Germinal center (tissue), 1 donor: Measurements from ENCODE around the gene CPTP.
A peak's percentile ranks its signal among the peaks of the same experiment; 100 is the strongest.

Experiments
- DNase-seq: peaks from one replicate; pipeline ENCODE4 v3.0.0; 2012; ENCODE audit warnings: mixed read lengths, low spot score

The CPTP gene

DNA sequence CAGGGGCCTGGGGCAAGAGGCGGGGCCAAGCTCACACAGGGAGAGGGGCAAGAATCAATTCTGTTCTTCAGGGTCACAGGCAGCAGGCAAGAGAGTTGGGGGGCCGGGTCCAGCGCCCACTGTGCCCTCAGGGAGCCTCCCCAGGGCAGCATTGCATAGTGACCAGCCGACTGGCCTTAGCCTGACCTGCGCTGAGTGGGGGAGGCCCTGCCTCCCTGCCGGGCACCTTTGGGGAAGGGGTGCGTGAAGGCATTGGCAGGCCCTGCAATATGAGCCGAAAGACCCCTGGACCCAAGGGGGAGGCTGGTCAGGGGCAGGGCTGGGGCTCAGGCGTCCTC, 32.2 kb upstream of the CPTP start:
- no peak for DNase-seq

DNA sequence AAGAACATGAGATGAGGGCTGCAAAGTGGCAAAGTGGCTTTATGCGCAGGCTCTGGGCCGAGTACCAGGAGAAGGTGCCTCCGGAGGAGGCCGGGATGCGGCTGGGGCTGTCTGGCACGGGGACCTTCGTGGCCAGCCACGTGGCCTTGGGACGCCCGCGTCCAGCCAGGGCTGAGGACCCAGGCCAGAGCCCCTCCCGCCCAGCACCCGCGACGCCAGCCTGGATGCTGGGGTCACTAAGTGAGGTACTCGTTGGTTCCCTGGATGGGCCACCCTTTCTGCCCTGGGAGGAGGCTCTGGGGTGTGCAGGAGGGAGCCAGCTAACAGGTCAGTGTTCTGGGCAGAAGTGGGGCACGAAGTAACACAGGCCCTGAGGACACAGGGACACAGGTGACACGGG, 31.8 kb upstream of the CPTP start:
- no peak for DNase-seq

DNA sequence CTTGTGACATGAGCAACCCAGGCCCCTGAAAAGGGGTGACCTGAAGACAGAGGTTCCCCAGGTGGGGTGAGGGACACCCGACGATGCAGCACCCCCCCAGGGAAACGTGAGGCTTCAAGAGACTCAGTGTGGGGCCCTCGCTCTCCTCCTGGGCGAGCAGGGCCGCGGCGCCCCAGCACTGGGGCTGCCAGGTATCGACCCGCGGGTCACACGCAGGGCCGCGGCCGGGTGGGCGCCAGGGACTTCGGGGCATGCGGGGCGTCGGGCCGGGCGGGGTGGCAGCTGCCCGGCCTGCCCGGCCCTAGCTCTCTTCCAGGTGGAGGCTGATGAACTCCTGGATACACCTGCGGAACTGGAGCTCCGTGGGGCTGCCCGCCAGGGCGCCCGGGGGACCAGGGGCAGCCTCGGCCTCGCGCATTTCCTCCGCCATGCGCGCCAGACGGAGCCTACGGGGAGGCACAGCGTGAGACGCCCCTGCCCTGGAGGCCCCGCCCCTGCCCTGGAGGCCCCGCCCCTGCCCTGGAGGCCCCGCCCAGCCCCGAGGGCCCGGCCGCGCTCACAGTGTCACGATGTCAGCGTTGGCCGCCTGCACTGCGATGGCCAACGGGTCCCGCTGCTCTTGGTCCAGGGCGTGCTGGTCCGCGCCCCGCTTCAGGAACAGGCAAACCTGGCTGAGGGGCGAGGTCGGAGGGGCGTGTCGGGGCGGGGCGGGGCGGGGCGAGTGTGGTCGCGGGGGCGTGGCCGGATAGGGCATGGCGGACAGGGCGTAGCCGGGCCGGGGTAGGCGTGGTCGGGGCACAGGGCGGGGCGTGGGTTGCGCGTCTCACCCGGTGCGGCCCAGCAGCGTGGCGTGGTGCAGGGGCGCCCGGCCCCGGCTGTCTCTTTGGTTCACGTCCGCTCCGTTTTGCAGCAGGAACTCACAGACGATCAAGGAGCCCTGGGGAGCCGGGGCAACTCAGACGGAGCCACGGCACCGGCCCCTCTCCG, 31.0 kb upstream of the CPTP start:
- DNase-seq, result no peak

DNA sequence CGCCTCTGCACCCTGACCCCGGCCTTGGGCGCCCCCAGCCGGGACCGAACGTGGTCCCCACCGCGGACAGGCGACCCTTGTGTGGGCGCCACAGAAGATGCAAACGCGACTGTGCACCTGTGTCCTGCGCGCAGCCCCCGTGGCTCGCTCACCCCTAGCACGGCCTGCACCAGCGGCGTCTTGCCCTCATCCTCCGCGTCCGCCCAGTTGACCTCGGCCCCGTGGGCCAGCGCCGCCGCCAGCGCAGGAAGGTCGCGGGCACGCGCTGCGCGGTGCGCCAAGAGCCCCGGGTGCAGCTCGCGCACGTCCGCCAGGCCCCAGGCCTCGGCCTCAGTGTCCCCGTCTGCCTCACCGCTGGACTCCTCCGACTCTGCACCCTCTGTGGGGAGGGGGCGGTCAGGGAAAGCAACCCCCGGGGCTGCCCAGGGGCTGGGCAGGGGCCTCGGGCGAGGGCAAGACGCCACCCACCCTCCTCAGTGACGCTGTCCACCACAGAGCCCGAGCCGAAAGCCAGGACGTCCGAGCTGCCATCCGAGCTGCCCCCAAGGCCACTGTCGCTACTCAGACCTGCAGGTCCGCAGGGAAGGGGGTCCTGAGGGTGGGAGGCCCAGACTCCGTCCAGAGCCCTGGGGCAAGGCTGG, 30.2 kb upstream of the CPTP start:
- DNase-seq, result no peak

DNA sequence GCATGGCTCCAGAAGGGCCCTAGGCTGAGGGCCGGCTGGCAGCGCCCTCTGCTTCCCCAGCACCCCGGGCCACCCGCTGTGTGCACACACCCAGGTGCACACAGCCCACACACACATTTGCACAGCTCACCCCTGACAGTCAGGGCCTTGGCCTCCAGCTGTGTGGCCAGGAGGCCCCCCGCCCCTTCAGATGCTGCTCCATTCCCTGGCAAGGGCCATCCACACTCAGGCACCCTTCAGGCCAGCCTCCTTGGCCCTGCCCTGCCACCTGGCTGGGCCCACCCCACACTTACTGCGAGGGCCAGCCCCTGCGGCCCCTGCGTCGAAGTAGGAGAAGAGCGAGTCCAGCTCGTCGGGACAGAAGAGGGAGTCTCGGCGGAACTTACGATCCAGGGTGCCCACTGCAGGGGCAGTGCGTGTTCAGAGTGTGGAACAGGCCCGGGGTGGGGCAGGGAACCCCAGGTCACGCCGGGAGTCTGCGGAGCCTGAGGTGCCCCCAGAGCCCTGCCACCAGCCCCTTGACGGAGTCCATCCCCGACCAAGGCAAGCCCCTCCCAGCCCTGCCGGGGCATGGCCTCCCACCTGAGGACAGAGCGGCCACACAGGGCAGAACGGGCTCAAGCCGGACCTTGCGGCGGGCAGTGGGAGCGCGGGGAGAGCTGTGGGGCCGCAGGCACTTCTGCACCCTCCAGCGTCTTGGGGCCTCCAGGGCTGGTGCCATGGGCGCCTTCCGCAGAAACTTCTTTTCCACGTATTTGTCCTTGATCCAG, 29.3 kb upstream of the CPTP start:
- no peak for DNase-seq

DNA sequence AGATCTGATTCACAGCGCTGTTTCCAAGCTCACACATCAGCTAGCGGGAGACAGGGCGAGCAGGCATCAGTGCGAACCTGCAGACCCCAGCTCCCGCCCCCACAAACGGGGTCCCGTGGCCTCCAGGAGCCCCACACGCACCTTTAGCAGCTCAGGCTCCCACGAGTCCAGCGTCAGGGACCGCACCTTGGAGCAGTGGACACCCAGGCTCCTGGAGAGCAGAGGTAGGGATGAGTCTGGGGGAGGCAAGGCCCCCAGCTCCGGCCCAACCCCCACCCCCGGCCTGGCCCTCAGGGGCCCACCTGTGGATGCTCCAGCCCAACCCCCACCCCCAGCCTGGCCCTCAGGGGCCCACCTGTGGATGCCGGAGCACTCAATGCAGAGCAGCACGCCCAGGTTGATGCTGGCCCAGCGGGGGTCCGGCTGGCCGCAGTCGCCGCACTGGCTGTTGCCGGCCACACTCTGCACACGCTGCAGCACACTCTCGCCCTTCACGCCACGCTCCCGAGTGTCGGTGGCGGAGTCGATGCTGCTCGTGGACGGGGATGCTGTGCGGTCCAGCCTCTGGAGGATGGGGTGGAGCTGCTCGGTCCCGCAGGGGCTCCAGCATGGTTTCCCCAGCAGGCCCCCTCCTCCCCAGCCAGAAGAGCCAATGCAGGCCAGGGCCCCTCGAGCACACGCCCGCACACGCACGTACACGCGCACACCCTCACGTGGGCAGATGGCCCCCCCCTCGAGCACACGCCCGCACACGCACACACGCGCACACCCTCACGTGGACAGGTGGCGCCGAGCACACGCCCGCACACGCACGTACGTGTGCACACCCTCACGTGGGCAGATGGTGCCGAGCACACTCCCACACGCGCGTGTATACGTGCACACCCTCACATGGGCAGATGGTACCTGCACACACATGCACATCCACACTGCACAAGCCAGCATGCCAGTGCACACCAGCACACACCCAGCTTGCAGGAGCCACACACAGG, 28.2 kb upstream of the CPTP start:
- no peak for DNase-seq

DNA sequence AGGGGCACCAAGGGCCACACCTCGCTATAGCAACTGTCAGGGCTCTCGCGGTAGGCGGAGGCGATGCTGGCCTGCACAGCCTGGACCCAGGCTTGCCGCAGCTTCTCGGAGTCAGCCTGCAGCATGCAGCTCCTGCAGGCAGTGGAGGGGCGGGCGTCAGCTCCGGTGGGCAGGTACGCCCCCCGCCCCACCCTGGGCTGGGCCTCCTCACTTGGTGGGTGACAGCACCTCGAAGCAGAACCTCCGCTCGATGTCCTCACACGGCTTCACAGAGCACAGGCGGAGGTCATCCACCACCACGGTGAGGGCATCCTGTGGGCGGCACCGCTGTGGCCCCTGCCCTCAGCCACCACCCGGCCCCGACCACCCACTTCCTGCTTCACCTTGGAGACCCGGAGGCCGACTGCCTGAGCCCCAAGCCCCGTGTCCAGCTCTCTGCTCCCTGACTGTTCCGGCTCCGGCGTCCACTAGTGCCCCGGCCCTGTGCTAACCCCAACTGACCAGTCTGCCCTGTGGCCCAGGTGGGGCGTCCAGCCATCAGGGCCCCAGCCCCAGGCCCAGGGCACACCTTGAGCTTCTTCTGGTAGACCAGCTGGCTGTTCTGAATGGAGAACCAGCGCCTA, 26.7 kb upstream of the CPTP start:
- DNase-seq, result no peak

DNA sequence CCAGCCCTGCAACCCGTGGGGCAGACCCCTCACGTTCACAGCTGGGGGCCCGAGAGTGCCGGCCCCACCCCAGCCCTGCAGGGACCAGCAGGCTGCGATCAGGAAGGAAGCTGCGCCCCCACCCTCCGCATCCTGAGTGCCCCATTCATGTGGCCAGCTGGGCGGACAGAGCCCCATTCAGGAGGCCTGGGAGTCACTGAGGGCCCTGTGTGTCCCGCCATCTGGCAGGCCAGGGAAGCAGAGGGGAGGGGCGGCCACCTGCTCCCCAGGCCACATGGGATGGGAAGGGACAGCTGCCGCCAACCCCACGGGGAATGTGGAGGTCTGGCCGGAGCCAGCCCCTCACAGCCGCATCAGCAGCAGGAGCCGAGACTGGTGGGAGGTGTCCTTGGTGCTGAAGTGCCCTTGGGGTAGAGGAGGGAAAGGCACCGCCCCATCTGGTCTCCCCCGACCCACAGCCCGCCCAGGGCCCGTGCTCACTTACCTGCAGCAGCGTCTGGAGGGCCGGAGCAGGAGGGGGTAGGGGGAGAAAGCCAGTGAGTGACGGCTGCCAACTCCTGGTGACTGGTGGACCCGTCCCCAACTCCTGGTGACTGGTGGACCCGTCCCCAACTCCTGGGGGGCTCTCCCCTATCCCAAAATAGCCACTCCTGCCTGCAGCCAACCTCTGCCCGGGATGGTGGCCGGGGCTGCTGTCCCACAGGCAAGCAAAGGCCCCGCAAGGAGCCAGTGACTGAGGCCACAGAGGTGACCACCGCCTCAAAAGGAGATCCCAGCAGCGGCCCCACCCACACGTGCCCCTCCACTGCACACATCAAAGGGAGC, 25.5 kb upstream of the CPTP start:
- no peak for DNase-seq

DNA sequence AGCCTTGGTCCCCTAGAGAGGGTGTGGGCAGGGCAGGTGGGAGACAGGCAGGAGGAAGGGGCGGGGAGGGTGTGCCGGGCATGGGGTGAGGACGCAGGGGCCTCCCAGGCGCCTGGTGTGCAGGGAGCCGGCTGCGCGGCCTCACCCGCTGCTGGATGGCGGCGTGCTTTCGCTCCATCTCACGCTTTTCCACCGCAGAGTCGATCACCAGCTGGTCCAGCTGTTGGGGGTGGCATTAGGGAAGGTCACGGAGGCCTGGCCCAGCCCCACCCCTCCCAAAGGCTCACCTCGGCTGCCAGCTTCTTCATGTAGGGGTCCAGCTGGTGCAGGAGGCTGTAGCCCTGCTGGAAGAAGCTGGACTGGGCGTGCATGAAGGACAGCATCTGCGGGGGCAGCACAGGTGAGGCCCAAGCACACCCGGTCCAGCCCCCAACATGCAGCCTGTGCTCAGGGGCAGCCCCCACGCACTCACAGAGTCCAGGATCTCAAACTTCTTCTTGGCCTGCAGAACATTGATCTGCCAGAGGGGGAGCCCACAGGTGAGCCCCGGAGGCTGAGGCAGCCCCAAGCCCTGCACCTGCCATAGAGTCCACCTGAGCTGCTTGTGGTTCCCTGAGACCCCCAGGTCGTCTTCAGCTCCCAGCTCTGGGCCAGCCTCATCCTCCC, 24.8 kb upstream of the CPTP start:
- DNase-seq, result peak; percentile 46

DNA sequence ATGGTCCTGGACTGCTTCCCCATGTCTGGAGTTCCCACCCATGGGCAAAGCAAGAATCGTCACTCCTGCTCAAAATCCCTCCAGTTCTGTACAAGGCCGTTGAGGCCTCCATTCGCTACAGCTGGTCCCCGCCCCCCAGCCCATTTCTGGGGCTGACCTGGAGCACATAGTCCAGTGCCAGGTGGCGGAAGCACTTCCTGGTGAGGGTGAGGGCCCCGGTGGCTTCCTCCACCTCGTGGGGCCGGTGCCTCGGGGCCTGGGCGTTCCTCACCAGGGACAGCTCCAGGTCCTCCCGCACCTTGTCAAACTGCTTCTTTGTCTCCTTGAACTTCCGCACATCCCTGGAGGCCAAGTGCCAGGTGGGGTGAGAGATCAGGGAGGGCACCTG, 24.3 kb upstream of the CPTP start:
- no peak for DNase-seq

DNA sequence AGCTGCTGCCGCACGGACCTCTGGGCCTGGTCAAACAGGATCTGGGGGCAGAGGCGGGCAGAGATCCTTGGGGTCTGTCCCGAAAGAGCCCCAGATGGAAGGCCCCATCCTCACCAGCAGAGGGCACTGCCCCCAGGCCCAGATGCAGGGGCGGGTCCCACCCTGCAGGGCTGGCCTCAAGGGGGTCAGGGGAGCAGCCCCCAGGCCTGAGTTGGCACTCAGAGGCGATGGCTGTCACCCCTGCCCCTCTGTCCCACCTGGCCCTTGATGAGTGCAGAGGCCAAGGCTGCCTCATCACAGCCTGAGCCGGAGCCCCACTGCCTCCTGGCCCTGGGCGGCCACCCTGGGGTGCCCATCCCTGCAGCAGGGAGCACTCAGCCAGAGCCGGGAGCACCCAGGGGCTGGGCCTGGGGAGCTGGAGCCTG, 22.6 kb upstream of the CPTP start:
- no peak for DNase-seq

DNA sequence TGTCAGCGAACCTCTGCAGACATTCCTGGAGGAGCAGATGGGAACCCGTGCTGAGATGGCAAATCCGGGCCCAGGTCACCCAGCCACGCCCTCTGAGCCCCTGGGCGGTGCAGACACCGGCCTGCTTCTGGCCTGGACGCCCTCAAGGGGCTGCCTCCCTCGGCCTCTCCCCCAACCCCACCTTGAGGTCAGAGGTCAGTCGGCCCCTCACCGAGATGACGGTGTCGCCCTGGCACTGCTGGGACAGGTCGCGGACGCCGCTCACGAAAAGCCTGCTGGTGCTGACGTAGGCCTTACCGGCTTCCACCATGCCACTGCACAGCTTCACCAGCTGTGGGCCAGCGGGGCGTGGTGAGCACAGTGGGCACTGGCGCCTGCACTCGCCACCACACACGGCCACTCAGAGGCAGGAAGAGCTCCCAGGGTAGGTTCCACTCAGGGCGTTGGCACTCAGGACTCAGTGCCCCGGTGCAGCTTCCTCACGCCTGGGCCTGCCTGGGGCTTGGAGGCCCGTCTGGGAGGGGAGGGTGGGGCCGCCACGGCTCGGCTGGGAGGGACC, 21.6 kb upstream of the CPTP start:
- no peak for DNase-seq

DNA sequence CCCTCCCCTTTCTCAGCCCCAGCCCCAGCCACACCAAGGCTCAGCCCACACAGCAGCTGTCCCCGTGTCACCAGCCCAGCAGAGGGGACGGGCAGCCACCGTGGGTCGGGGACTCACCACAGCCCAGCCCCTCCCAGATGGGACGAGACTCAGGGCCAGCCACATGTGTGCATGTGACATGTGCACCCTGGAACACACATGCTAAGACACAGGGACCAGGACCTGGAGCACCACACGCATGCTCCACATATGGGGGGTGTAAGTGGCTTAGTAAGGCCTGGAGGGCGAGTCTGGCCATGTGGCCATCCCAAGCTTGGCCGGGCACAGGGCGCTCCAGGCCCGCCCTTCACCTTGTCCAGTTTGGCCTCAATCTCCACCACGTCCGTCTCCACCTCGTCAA, 20.9 kb upstream of the CPTP start:
- DNase-seq, result no peak

DNA sequence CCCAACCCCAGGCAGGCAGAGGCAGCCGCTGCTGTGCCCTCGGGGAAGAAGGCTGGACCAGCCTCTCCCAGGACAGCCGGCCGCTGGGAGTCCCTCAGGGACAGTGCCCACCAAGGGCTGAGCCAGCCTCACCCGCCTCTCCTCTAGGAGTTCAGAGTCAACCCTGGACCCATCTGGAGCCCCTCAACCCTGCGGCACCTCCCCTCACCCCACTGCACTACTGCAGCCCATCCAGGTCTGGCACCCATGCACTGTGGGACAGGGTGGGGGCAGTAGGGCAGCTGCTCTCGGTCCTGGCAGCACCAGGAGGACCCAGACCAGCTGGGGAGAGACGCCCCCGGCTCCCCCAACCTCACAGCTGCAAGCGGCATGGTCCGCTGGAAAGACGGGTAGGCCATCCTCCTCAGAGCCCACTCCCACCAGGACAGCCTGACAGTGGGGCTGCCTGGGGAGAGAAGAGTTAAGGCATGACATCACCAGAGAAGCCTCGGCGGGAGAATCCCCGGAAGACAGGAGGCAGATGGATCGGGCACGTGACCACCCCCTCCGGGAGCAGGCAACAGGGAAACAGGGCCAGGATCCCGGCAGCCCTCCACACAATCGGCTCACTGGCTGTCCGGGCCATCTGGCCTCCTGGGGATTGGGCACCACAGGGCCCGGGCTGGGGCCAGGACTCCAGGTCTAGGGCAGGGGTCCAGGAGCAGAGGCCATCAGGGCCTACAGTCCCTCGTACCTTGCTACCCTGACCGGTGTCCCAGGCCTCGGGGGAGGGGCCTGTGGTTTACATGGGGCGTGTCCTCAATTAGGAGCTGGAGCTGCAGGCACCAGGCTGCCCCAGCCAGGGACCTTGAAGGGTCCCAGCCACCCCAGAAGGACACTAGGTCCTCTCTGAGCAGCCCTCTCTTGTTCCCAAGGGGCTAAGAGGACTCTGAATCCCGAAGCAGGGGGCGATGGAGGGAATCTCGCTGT, 20.0 kb upstream of the CPTP start:
- no peak for DNase-seq

DNA sequence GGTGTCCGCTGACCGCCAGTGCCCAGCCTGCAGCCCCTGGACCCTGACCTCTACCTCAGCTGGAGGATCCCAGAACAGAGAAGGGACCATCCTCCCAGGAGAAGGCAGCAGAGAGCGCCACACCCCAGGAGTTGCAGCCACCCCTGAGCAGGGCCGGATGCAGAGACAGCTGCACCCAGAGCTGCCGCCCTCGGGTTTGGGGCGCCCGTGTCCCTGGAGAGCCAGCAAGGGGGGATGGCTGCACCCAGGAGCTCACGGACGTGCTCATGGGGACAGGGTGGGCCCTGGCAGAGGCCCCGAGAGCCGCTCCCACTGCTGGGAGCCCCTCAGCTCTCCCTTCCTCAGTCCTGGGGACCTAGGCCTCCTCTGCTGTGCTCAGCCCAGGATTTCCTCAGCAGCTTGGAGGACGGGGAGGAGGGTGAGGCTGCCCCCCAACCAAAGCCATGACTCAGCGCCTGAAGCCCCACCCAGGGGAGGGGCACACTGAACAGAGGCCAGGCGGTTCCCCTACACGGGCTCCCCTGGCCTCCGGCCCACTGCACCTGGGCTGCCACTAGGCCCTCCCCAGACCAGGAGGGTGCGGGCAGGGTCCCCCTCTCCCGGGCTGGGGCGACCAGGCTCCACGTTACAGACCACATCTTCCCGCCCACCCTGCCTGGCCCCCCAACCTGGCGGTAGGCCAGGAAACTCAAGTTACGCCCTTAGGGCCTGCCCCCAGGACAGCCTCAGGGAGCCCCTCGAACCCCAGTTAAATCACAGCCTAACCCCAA, 19.1 kb upstream of the CPTP start:
- peak; percentile 61 for DNase-seq

DNA sequence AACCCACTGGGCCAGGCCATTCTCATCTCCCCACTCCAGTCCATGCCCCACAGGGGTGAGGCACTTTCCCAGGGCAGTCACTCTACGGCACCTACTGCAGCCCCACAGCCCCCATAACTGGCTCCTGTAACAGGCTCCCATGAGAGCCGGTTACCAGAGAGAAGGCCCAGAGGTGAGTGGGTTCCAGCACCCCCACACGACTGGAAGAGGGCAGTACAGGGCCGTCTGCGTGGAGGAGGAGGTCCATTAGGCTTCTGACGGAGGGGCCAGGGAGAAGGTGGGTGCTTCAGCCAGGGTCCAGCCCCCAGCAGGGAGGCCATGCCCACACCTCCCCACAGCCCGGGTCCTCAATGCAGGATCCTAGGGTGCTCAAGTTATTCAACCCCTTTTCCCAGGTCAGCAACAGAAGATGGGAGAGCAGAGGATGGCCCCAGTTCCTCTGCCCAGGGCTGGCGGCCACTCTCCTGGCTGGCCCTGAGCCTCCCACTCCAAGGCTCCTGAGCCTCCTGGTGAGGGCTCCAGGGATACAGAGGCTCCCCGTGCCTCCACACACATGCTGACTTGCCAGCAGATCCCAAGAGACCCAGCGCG, 18.4 kb upstream of the CPTP start:
- no peak for DNase-seq

DNA sequence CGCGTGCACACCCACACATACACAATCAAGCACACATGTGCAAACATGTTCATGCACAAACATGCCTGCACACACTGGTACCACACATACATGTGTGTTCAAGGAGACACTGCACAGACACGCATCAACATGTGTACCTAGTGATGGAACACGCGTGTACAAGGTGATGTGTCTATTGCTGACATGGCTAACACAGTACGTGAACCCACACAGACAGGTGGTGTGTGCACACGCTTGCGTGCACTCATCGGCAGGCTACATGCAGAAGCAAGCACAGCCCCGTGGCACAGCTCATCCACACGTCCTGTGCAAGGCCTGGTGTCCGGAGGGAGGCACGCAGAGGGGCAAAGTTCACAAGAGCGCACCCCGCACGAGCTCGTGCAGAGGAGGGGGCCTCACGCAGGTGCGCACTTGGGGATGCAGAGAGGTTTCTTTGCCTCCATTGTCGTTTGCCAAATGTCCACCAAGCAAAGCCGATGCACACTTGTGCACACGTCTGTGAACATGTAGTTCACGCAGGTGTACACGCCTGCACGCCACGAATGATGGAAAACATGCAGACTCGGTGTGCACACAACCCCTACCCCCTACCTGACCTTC, 17.8 kb upstream of the CPTP start:
- DNase-seq, result no peak
